Vagina (tissue), 2 donors: ENCODE measurements around the gene XPA.
A peak's percentile ranks its signal among the peaks of the same experiment; 100 is the strongest.

Experiments
- CTCF ChIP-seq, 3 experiments: fragments of 450-650 bp in 2 of 3; fragments of 200-600 bp in 1 of 3; sonication (generic) in 1 of 3; IDR thresholded peaks; one replicate each; pipeline ENCODE4 v1.5.1; 2017 to 2019; ENCODE audit warnings: antibody characterized with exemption in 3 of 3, mild to moderate bottlenecking in 2 of 3, moderate library complexity in 2 of 3
- POLR2AphosphoS5 ChIP-seq, 2 donors: sonication (generic); formaldehyde crosslinking; IDR thresholded peaks; one replicate each; pipeline ENCODE4 v1.9.0; 2017; ENCODE audit warnings: antibody characterized with exemption in 2 of 2, mild to moderate bottlenecking in 2 of 2, low read depth in 1 of 2; ENCODE audit not compliant: insufficient read depth in 1 of 2

DNA sequence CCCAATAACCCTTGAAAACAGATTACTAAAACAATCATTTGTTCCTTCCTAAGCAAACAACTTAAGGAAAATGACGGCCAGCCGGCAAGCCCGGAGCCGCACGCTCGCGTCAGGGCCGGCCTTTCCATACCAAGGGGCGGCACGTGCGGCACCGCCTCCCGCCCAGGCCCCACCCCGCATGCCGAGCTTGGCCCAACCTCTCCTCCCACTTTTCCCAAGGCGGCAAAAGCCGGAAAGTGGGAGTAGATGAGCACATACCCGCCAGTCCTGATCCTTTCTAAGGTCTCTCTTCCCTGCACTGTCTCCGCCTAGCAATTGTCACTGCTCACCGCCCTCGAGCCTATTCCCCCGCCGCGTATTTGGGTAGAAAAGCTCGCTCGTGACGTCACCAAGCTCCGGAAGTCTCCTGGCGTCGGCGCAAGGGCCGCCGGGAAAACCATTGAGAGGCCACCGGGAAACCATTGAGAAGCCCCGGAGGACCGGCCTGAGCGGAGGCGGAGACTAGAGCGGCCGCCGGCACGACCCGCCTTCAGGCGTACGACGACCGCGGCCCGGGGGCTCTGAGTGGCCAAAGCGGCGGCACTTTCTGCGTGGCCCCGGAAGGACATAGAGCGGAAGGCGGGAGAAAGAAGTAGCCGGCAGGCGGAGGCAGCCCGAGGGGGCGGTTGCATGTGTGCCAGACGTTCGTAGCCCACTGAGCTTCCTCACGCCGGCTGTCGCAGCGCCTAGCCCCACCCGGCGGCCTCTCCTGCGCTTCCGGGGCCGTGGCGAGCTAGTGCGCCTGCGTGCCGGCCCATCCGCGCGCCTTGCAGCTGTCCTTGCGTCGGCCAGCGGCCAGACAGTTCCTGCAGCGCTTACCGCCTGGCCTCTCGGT, 63.9 kb downstream of the XPA start, which contains the start of the genes NCBP1 and TSTD2:
- TF ChIP-seq CTCF (IDR thresholded peaks at IDR 0.05) (no peak), POLR2AphosphoS5 (IDR thresholded peaks at IDR 0.05; ENCODE audit: insufficient read depth in 1 of 2, low read depth in 1 of 2) (peak; percentile 93)
